Measurements from ENCODE around the gene RELN.

- TF ChIP-seq POLR2A (IDR thresholded peaks at IDR 0.05), result no peak
- TF ChIP-seq, protein P1, sequence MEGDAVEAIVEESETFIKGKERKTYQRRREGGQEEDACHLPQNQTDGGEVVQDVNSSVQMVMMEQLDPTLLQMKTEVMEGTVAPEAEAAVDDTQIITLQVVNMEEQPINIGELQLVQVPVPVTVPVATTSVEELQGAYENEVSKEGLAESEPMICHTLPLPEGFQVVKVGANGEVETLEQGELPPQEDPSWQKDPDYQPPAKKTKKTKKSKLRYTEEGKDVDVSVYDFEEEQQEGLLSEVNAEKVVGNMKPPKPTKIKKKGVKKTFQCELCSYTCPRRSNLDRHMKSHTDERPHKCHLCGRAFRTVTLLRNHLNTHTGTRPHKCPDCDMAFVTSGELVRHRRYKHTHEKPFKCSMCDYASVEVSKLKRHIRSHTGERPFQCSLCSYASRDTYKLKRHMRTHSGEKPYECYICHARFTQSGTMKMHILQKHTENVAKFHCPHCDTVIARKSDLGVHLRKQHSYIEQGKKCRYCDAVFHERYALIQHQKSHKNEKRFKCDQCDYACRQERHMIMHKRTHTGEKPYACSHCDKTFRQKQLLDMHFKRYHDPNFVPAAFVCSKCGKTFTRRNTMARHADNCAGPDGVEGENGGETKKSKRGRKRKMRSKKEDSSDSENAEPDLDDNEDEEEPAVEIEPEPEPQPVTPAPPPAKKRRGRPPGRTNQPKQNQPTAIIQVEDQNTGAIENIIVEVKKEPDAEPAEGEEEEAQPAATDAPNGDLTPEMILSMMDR (IDR thresholded peaks at IDR 0.05 in 4 of 5, conservative IDR thresholded peaks at IDR 0.05 in 1 of 5), result no peak
Observed at GRCh38 chr7:103539875-103540274, 449.6 kb downstream of the RELN start.

Data from gastrocnemius medialis (tissue), 4 donors.